ENCODE data around the gene STX7. TPM values are rescaled to one million over a fixed set of nuclear protein-coding genes. Genes with fewer than 3 reads are reported as not detected.

Gene STX7
- total RNA-seq, 1 donor from 2014 or later, result 30.0 TPM

GRCh38 chr6:132478266-132478665, 34.6 kb downstream of the STX7 start:
- no peak for DNase-seq (ENCODE audit: extremely low read depth, low read depth, low spot score)

GRCh38 chr6:132476688-132477087, 36.2 kb downstream of the STX7 start:
- DNase-seq (ENCODE audit: extremely low read depth, low read depth, low spot score), result no peak

GRCh38 chr6:132475925-132476324, 37.0 kb downstream of the STX7 start:
- DNase-seq (ENCODE audit: extremely low read depth, low read depth, low spot score), result no peak

GRCh38 chr6:132471787-132472186, 41.1 kb downstream of the STX7 start:
- no peak for DNase-seq (ENCODE audit: extremely low read depth, low read depth, low spot score)

- DNase-seq (ENCODE audit: extremely low read depth, low read depth, low spot score), result no peak
These were observed 46.0 kb downstream of the STX7 start for GRCh38 chr6:132466952-132467351.

GRCh38 chr6:132465530-132466485, 47.1 kb downstream of the STX7 start:
- peak; percentile 22 for DNase-seq (ENCODE audit: extremely low read depth, low read depth, low spot score)

GRCh38 chr6:132464538-132465256, 48.2 kb downstream of the STX7 start:
- DNase-seq (ENCODE audit: extremely low read depth, low read depth, low spot score), result no peak

GRCh38 chr6:132461958-132462357, 51.0 kb downstream of the STX7 start:
- DNase-seq (ENCODE audit: extremely low read depth, low read depth, low spot score), result no peak

- no peak for DNase-seq (ENCODE audit: extremely low read depth, low read depth, low spot score)
These were observed 53.3 kb downstream of the STX7 start for GRCh38 chr6:132459605-132459952.

- DNase-seq (ENCODE audit: extremely low read depth, low read depth, low spot score), result no peak
These were observed 53.9 kb downstream of the STX7 start for GRCh38 chr6:132458887-132459604.

- DNase-seq (ENCODE audit: extremely low read depth, low read depth, low spot score), result no peak
These were observed 56.2 kb downstream of the STX7 start for GRCh38 chr6:132456700-132457143.

GRCh38 chr6:132446855-132447241, 66.1 kb downstream of the STX7 start:
- DNase-seq (ENCODE audit: extremely low read depth, low read depth, low spot score), result no peak

GRCh38 chr6:132446141-132446854, 66.6 kb downstream of the STX7 start:
- no peak for DNase-seq (ENCODE audit: extremely low read depth, low read depth, low spot score)

- no peak for DNase-seq (ENCODE audit: extremely low read depth, low read depth, low spot score)
These were observed 67.5 kb downstream of the STX7 start for GRCh38 chr6:132445201-132445951.

GRCh38 chr6:132443206-132443605, 69.7 kb downstream of the STX7 start:
- no peak for DNase-seq (ENCODE audit: extremely low read depth, low read depth, low spot score)

- no peak for DNase-seq (ENCODE audit: extremely low read depth, low read depth, low spot score)
These were observed 82.8 kb downstream of the STX7 start for GRCh38 chr6:132430110-132430509.

- DNase-seq (ENCODE audit: extremely low read depth, low read depth, low spot score), result no peak
These were observed 87.7 kb downstream of the STX7 start for GRCh38 chr6:132425176-132425575.

- DNase-seq (ENCODE audit: extremely low read depth, low read depth, low spot score), result no peak
These were observed 89.1 kb downstream of the STX7 start for GRCh38 chr6:132423839-132424238.

GRCh38 chr6:132418235-132418965, 94.5 kb downstream of the STX7 start:
- no peak for DNase-seq (ENCODE audit: extremely low read depth, low read depth, low spot score)

Measured in glomerular endothelial cell (primary cell).